Effector memory CD8-positive, alpha-beta T cell (primary cell): ENCODE data around the gene C1QTNF1.

Experiments
- ATAC-seq: fragments of 150-1000 bp; cut with Tn5 transposase; replicated peaks from 2 replicates; pipeline ENCODE4 v1.10.0; 2021; ENCODE audit warnings: mild to moderate bottlenecking, moderate library complexity
- DNase-seq, 3 experiments: peaks; one replicate each; pipeline ENCODE4 v3.0.0; 2021
- H3K27ac Mint-ChIP-seq, 2 donors: one replicate each; pipeline ENCODE4 v1.8.0; 2022; ENCODE audit warnings: mild to moderate bottlenecking in 2 of 2, mixed read lengths in 2 of 2, moderate library complexity in 2 of 2
- H3K27me3 Mint-ChIP-seq, 2 donors: one replicate each; pipeline ENCODE4 v1.8.0; 2022; ENCODE audit warnings: mixed read lengths in 2 of 2
- H3K36me3 Mint-ChIP-seq: one replicate; pipeline ENCODE4 v1.8.0; 2022; ENCODE audit warnings: mild to moderate bottlenecking, moderate library complexity, mixed read lengths; ENCODE audit not compliant: insufficient read depth
- H3K4me1 Mint-ChIP-seq, 2 donors: one replicate each; pipeline ENCODE4 v1.8.0; 2022; ENCODE audit warnings: low read depth in 2 of 2, mixed read lengths in 2 of 2
- H3K4me3 Mint-ChIP-seq, 2 donors: one replicate each; pipeline ENCODE4 v1.8.0; 2022; ENCODE audit warnings: mild to moderate bottlenecking in 2 of 2, mixed read lengths in 2 of 2, moderate library complexity in 2 of 2
- H3K9me3 Mint-ChIP-seq, 2 donors: one replicate each; pipeline ENCODE4 v1.8.0; 2022; ENCODE audit warnings: mixed read lengths in 2 of 2

C1QTNF1 gene

GRCh38 chr17:79078476-79079190 is 54.7 kb downstream of the C1QTNF1 start:
- ATAC-seq (no peak), DNase-seq (no peak)
- H3K36me3 Mint-ChIP-seq = peaks cover 18% of the 10 kb centered on the region
- no peak overlapping the region for H3K27ac Mint-ChIP-seq
- H3K4me3 Mint-ChIP-seq = no peak overlapping the region
- peaks cover 18 to 21% of the 10 kb centered on the region in 2 donors for H3K4me1 Mint-ChIP-seq
- H3K27me3 Mint-ChIP-seq = no peaks in the 10 kb centered on the region
- no peaks in the 10 kb centered on the region for H3K9me3 Mint-ChIP-seq

GRCh38 chr17:79079421-79080200 is 55.6 kb downstream of the C1QTNF1 start:
- H3K9me3 Mint-ChIP-seq = no peaks in the 10 kb centered on the region
- H3K27ac Mint-ChIP-seq = no peak overlapping the region
- H3K27me3 Mint-ChIP-seq = no peaks in the 10 kb centered on the region
- ATAC-seq (no peak), DNase-seq (no peak)
- no peak overlapping the region for H3K4me3 Mint-ChIP-seq
- H3K4me1 Mint-ChIP-seq = peaks cover 16 to 18% of the 10 kb centered on the region in 2 donors
- peaks cover 18% of the 10 kb centered on the region for H3K36me3 Mint-ChIP-seq

GRCh38 chr17:79080349-79080748 is 56.4 kb downstream of the C1QTNF1 start:
- H3K4me1 Mint-ChIP-seq = peaks cover 14 to 16% of the 10 kb centered on the region in 2 donors
- H3K27me3 Mint-ChIP-seq = no peaks in the 10 kb centered on the region
- DNase-seq (no peak), ATAC-seq (no peak)
- H3K36me3 Mint-ChIP-seq = peaks cover 15% of the 10 kb centered on the region
- no peaks in the 10 kb centered on the region for H3K9me3 Mint-ChIP-seq
- H3K27ac Mint-ChIP-seq = no peak overlapping the region
- H3K4me3 Mint-ChIP-seq = no peak overlapping the region

- DNase-seq (no peak), ATAC-seq (no peak)
- Mint-ChIP-seq H3K4me3 (no peak overlapping the region), H3K27ac (no peak overlapping the region), H3K4me1 (peaks cover 9 to 11% of the 10 kb centered on the region in 2 donors), H3K9me3 (no peaks in the 10 kb centered on the region), H3K27me3 (no peaks in the 10 kb centered on the region), H3K36me3 (peaks cover 18% of the 10 kb centered on the region)
Observed at GRCh38 chr17:79080761-79081290, 56.9 kb downstream of the C1QTNF1 start.

- peaks cover 21% of the 10 kb centered on the region for H3K36me3 Mint-ChIP-seq
- peaks cover 0 to 8% of the 10 kb centered on the region in 2 donors for H3K4me1 Mint-ChIP-seq
- no peak overlapping the region for H3K27ac Mint-ChIP-seq
Observed at GRCh38 chr17:79081571-79082276, 57.8 kb downstream of the C1QTNF1 start.

GRCh38 chr17:79082311-79083190 is 58.6 kb downstream of the C1QTNF1 start:
- ATAC-seq (peak; percentile 64), DNase-seq (peak; percentile 46 to 51 (median 48))
- peaks cover 21% of the 10 kb centered on the region for H3K36me3 Mint-ChIP-seq
- no peaks in the 10 kb centered on the region for H3K27me3 Mint-ChIP-seq
- no peak overlapping the region for H3K4me3 Mint-ChIP-seq
- peaks cover 0 to 12% of the 10 kb centered on the region in 2 donors for H3K4me1 Mint-ChIP-seq
- no peaks in the 10 kb centered on the region for H3K9me3 Mint-ChIP-seq
- H3K27ac Mint-ChIP-seq = no peak overlapping the region

More at GRCh38 chr17:79081571-79082276, 57.8 kb downstream of the C1QTNF1 start:
- no peaks in the 10 kb centered on the region for H3K9me3 Mint-ChIP-seq
- H3K27me3 Mint-ChIP-seq = no peaks in the 10 kb centered on the region
- ATAC-seq (no peak), DNase-seq (no peak)
- no peak overlapping the region for H3K4me3 Mint-ChIP-seq

GRCh38 chr17:79083191-79083971 is 59.4 kb downstream of the C1QTNF1 start:
- Mint-ChIP-seq H3K36me3 (peaks cover 21% of the 10 kb centered on the region), H3K9me3 (no peaks in the 10 kb centered on the region), H3K27ac (no peak overlapping the region), H3K4me3 (no peak overlapping the region), H3K27me3 (no peaks in the 10 kb centered on the region), H3K4me1 (peaks cover 0 to 15% of the 10 kb centered on the region in 2 donors)
- DNase-seq = no peak
- no peak for ATAC-seq

- Mint-ChIP-seq H3K4me1 (peaks cover 0 to 15% of the 10 kb centered on the region in 2 donors), H3K36me3 (peaks cover 26% of the 10 kb centered on the region)
Observed at GRCh38 chr17:79084291-79085153, 60.6 kb downstream of the C1QTNF1 start.

GRCh38 chr17:79085154-79085920 is 61.4 kb downstream of the C1QTNF1 start:
- H3K36me3 Mint-ChIP-seq = peaks cover 20% of the 10 kb centered on the region
- peaks cover 0 to 15% of the 10 kb centered on the region in 2 donors for H3K4me1 Mint-ChIP-seq
- DNase-seq = no peak
- no peak overlapping the region for H3K4me3 Mint-ChIP-seq
- no peaks in the 10 kb centered on the region for H3K9me3 Mint-ChIP-seq
- H3K27ac Mint-ChIP-seq = no peak overlapping the region
- no peak for ATAC-seq
- peaks cover 0 to under 1% of the 10 kb centered on the region in 2 donors for H3K27me3 Mint-ChIP-seq

More at GRCh38 chr17:79084291-79085153, 60.6 kb downstream of the C1QTNF1 start:
- no peak overlapping the region for H3K27ac Mint-ChIP-seq
- ATAC-seq (no peak), DNase-seq (no peak)
- no peak overlapping the region for H3K4me3 Mint-ChIP-seq
- H3K27me3 Mint-ChIP-seq = no peaks in the 10 kb centered on the region
- no peaks in the 10 kb centered on the region for H3K9me3 Mint-ChIP-seq

GRCh38 chr17:79085921-79086551 is 62.1 kb downstream of the C1QTNF1 start:
- ATAC-seq (no peak), DNase-seq (no peak)
- H3K27ac Mint-ChIP-seq = no peak overlapping the region
- H3K4me3 Mint-ChIP-seq = no peak overlapping the region
- H3K4me1 Mint-ChIP-seq = peaks cover 4 to 12% of the 10 kb centered on the region in 2 donors
- no peaks in the 10 kb centered on the region for H3K9me3 Mint-ChIP-seq
- H3K27me3 Mint-ChIP-seq = peaks cover 0 to 7% of the 10 kb centered on the region in 2 donors
- peaks cover 17% of the 10 kb centered on the region for H3K36me3 Mint-ChIP-seq
